Activated naive CD4-positive, alpha-beta T cell treated with anti-CD3 and anti-CD28 coated beads, Interleukin-2, amount 50 U/mL, for 24 hours (primary cell): ENCODE results near the gene GPER1.

Source experiments
- H3K27ac Mint-ChIP-seq: one replicate; pipeline ENCODE4 v1.8.0; 2021; ENCODE audit warnings: mild to moderate bottlenecking, mixed read lengths
- H3K27me3 Mint-ChIP-seq: one replicate; pipeline ENCODE4 v1.8.0; 2021; ENCODE audit warnings: mixed read lengths
- H3K36me3 Mint-ChIP-seq: one replicate; pipeline ENCODE4 v1.8.0; 2021; ENCODE audit warnings: mixed read lengths
- H3K4me1 Mint-ChIP-seq: one replicate; pipeline ENCODE4 v1.8.0; 2021; ENCODE audit warnings: mixed read lengths
- H3K4me3 Mint-ChIP-seq: one replicate; pipeline ENCODE4 v1.8.0; 2021; ENCODE audit warnings: mild to moderate bottlenecking, mixed read lengths
- H3K9me3 Mint-ChIP-seq: one replicate; pipeline ENCODE4 v1.8.0; 2021; ENCODE audit warnings: mixed read lengths

Gene GPER1

GRCh38 chr7:1090236-1090635, 2.3 kb downstream of the GPER1 start:
- no peak overlapping the region for H3K27ac Mint-ChIP-seq
- no peaks in the 10 kb centered on the region for H3K9me3 Mint-ChIP-seq
- H3K4me1 Mint-ChIP-seq: peaks cover 13% of the 10 kb centered on the region
- no peak overlapping the region for H3K4me3 Mint-ChIP-seq
- no peaks in the 10 kb centered on the region for H3K36me3 Mint-ChIP-seq
- H3K27me3 Mint-ChIP-seq: no peaks in the 10 kb centered on the region

DNA sequence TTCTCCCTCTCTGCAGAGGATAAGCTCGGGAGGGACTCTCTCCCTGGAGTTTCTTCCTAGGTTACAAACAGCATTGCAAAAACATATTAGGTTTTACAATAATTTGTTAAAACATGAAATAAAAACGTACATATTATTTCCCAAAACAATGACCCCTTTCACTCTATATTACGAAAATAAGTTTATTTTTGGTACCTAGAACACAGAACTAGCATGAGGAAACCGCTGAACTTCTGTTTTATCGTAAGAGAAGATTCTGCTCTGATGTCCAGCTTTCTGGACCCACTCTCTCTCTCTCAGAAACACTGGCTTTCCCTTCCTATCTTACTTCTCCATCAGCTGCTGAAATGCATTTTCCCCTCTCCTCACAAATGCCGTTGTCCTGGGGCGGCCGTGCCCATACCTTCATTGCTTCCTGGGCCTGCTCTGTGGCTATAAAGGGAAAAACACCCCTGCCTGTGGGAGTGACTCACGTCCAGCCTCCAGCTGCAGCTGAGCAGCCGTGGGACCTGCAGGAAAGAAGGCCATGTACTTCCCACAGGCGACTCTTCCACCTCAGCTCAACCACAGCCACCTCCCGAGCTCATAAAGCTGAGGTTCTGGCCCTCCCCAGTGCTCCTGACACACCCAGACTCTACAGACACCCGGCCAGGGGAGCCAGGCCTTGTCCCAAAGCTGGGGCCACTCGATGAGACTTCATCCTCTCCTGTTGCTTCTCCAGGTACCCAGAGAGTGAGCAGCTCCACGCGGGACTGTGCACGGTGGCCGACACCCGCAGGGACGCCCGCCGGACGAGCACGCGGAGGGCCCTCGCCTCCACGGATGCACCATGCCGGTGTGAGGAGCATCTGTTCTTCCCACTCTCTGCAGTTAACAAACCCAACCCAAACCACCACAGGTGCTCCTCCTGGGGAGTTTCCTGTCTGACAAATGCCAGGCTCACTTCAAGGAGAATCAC, 3.1 kb downstream of the GPER1 start:
- no peak overlapping the region for H3K4me3 Mint-ChIP-seq
- no peak overlapping the region for H3K27ac Mint-ChIP-seq
- H3K9me3 Mint-ChIP-seq: no peaks in the 10 kb centered on the region
- no peaks in the 10 kb centered on the region for H3K27me3 Mint-ChIP-seq
- H3K4me1 Mint-ChIP-seq: peaks cover 13% of the 10 kb centered on the region
- no peaks in the 10 kb centered on the region for H3K36me3 Mint-ChIP-seq

DNA sequence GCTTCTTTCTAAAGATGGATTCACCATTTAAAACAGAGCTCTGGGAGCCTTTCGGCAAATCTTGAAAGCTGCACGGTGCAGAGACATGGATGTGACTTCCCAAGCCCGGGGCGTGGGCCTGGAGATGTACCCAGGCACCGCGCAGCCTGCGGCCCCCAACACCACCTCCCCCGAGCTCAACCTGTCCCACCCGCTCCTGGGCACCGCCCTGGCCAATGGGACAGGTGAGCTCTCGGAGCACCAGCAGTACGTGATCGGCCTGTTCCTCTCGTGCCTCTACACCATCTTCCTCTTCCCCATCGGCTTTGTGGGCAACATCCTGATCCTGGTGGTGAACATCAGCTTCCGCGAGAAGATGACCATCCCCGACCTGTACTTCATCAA, 3.7 kb downstream of the GPER1 start:
- H3K9me3 Mint-ChIP-seq: no peaks in the 10 kb centered on the region
- no peaks in the 10 kb centered on the region for H3K36me3 Mint-ChIP-seq
- no peak overlapping the region for H3K4me3 Mint-ChIP-seq
- no peaks in the 10 kb centered on the region for H3K27me3 Mint-ChIP-seq
- peaks cover 11% of the 10 kb centered on the region for H3K4me1 Mint-ChIP-seq
- H3K27ac Mint-ChIP-seq: no peak overlapping the region

DNA sequence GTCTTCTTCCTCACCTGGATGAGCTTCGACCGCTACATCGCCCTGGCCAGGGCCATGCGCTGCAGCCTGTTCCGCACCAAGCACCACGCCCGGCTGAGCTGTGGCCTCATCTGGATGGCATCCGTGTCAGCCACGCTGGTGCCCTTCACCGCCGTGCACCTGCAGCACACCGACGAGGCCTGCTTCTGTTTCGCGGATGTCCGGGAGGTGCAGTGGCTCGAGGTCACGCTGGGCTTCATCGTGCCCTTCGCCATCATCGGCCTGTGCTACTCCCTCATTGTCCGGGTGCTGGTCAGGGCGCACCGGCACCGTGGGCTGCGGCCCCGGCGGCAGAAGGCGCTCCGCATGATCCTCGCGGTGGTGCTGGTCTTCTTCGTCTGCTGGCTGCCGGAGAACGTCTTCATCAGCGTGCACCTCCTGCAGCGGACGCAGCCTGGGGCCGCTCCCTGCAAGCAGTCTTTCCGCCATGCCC, 4.3 kb downstream of the GPER1 start:
- Mint-ChIP-seq H3K27me3 (no peaks in the 10 kb centered on the region), H3K9me3 (no peaks in the 10 kb centered on the region), H3K36me3 (no peaks in the 10 kb centered on the region), H3K4me3 (no peak overlapping the region), H3K4me1 (peaks cover 6% of the 10 kb centered on the region), H3K27ac (no peak overlapping the region)

DNA sequence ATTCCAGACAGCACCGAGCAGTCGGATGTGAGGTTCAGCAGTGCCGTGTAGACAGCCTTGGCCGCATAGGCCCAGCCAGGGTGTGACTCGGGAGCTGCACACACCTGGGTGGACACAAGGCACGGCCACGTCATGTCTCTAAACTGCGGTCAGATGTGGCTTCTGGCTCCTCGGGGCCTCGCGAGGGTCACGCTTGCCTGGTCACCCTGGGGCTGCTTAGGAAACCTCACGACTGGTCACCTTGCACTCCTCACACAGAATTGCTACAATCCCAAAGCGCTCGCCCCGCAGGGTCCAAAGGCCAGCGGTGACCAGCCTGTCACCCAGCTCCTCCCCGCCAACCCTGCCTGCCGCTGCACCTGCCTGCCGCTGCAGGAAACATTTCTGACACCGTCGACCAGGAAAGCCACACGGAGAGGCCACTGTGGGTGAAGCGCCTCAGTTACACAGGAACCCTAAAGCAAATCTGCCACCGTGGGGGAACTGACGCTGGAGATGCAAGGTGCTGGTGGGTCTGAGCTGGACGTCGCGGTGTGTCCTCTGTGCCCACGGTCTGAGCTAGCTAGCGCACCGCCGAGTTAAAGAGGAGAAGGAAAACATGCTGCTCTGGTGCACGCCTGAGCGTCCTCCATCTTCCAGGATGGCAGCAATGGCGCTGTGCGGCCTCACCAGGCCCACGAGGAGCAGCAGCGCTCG, 5.0 kb downstream of the GPER1 start:
- H3K27me3 Mint-ChIP-seq: no peaks in the 10 kb centered on the region

GRCh38 chr7:1093502-1093843, 5.6 kb downstream of the GPER1 start:
- no peaks in the 10 kb centered on the region for H3K27me3 Mint-ChIP-seq
- peaks cover 6% of the 10 kb centered on the region for H3K36me3 Mint-ChIP-seq
- H3K4me3 Mint-ChIP-seq: no peak overlapping the region
- H3K9me3 Mint-ChIP-seq: no peaks in the 10 kb centered on the region
- H3K4me1 Mint-ChIP-seq: no peaks in the 10 kb centered on the region
- no peak overlapping the region for H3K27ac Mint-ChIP-seq

More for the DNA sequence above, 5.0 kb downstream of the GPER1 start:
- H3K36me3 Mint-ChIP-seq: peaks cover 3% of the 10 kb centered on the region
- no peak overlapping the region for H3K4me3 Mint-ChIP-seq
- no peaks in the 10 kb centered on the region for H3K9me3 Mint-ChIP-seq
- H3K27ac Mint-ChIP-seq: no peak overlapping the region
- no peaks in the 10 kb centered on the region for H3K4me1 Mint-ChIP-seq

- no peaks in the 10 kb centered on the region for H3K27me3 Mint-ChIP-seq
- H3K27ac Mint-ChIP-seq: no peak overlapping the region
- H3K4me3 Mint-ChIP-seq: no peak overlapping the region
- H3K4me1 Mint-ChIP-seq: no peaks in the 10 kb centered on the region
- peaks cover 6% of the 10 kb centered on the region for H3K36me3 Mint-ChIP-seq
- no peaks in the 10 kb centered on the region for H3K9me3 Mint-ChIP-seq
These were observed 6.1 kb downstream of the GPER1 start for GRCh38 chr7:1093916-1094508.

DNA sequence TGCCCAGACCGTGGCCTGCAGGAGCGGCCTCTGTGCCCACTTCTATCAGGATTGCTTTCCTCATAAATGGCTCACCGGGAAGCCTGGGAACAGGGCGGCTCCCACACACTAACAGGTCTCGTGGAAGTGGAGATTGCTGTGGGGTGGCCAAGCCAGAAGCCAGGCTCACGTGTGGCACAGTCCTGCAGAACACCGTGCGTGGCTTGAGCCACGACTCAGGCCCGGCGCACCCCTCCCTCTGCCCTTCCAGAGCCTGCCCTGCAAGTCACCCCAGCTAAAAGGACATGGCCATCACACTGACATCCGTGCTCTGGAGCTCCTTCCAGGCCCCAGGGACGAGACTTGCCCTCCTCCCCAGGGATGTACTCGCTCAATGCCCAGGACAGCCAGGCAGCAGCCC, 7.0 kb downstream of the GPER1 start:
- H3K27me3 Mint-ChIP-seq: no peaks in the 10 kb centered on the region
- peaks cover 8% of the 10 kb centered on the region for H3K36me3 Mint-ChIP-seq
- H3K9me3 Mint-ChIP-seq: no peaks in the 10 kb centered on the region
- no peaks in the 10 kb centered on the region for H3K4me1 Mint-ChIP-seq
- no peak overlapping the region for H3K27ac Mint-ChIP-seq
- no peak overlapping the region for H3K4me3 Mint-ChIP-seq

GRCh38 chr7:1095621-1096155, 7.8 kb downstream of the GPER1 start:
- Mint-ChIP-seq H3K27me3 (no peaks in the 10 kb centered on the region), H3K9me3 (no peaks in the 10 kb centered on the region), H3K27ac (no peak overlapping the region), H3K4me1 (no peaks in the 10 kb centered on the region), H3K36me3 (peaks cover 8% of the 10 kb centered on the region), H3K4me3 (no peak overlapping the region)

- Mint-ChIP-seq H3K27ac (no peak overlapping the region), H3K27me3 (no peaks in the 10 kb centered on the region), H3K4me1 (no peaks in the 10 kb centered on the region), H3K9me3 (no peaks in the 10 kb centered on the region), H3K4me3 (no peak overlapping the region), H3K36me3 (peaks cover 8% of the 10 kb centered on the region)
These were observed 8.5 kb downstream of the GPER1 start for GRCh38 chr7:1096156-1097119.

- no peak overlapping the region for H3K4me3 Mint-ChIP-seq
- H3K27me3 Mint-ChIP-seq: no peaks in the 10 kb centered on the region
- H3K27ac Mint-ChIP-seq: no peak overlapping the region
- no peaks in the 10 kb centered on the region for H3K9me3 Mint-ChIP-seq
- no peaks in the 10 kb centered on the region for H3K4me1 Mint-ChIP-seq
- peaks cover 8% of the 10 kb centered on the region for H3K36me3 Mint-ChIP-seq
These were observed 9.2 kb downstream of the GPER1 start for GRCh38 chr7:1097120-1097504.

GRCh38 chr7:1098243-1099153, 10.6 kb downstream of the GPER1 start:
- Mint-ChIP-seq H3K4me1 (no peaks in the 10 kb centered on the region), H3K4me3 (no peak overlapping the region), H3K36me3 (peaks cover 8% of the 10 kb centered on the region), H3K27ac (no peak overlapping the region), H3K9me3 (no peaks in the 10 kb centered on the region), H3K27me3 (no peaks in the 10 kb centered on the region)

DNA sequence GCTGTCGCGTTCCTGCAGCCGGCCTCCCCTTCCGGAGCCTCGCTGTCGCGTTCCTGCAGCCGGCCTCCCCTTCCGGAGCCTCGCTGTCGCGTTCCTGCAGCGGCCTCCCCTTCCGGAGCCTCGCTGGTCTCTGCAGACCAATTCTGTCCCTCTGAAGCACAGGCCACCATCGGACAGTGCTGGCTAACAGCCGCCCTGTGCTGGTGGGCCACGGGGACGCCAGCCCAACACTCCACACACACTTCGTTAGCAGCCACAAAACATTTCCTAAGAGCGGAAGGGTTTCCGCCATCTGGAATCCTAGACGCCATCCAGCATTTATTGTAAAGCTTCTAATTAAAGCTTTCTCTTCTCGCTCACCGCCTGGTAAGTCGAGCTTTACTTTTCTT, 11.2 kb downstream of the GPER1 start:
- Mint-ChIP-seq H3K9me3 (no peaks in the 10 kb centered on the region), H3K4me1 (no peaks in the 10 kb centered on the region), H3K36me3 (peaks cover 8% of the 10 kb centered on the region), H3K4me3 (no peak overlapping the region), H3K27me3 (no peaks in the 10 kb centered on the region), H3K27ac (no peak overlapping the region)

DNA sequence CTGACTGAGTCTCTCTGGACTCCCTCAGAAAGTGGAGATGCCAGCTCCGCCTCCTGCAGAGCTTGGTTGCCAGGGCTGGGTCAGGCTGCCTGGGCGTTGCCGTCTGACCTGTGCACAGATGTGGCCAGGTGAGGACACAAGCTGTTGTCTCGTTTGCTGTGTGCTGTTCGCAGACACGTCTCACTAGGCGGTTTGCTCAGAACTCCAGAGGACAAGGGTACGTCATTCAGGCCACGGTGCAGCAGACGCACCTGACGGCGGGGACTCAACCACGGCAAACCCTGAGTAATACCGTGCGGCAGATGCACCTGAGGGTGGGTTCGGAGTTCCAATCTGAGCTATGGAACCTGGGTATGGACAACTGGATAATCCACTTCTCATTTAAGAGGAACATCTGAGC, 11.7 kb downstream of the GPER1 start:
- Mint-ChIP-seq H3K27me3 (no peaks in the 10 kb centered on the region), H3K27ac (no peak overlapping the region), H3K4me3 (no peak overlapping the region), H3K9me3 (no peaks in the 10 kb centered on the region), H3K4me1 (peaks cover 4% of the 10 kb centered on the region), H3K36me3 (peaks cover 8% of the 10 kb centered on the region)
